HEK293 (cell line): ENCODE results near the gene RHBDF2.

Experiments
- BCL11A ChIP-seq: fragments of 450-650 bp; formaldehyde crosslinking; IDR thresholded peaks from 2 replicates; pipeline ENCODE4 v1.5.1; 2016; ENCODE audit warnings: low read depth, missing biosample characterization, missing genetic modification characterization
- SETDB1 ChIP-seq: IDR thresholded peaks from one replicate; pipeline ENCODE4 v1.6.1; 2017; ENCODE audit warnings: mild to moderate bottlenecking, low read length, moderate library complexity, mixed read lengths; ENCODE audit not compliant: insufficient read length
- ZBTB7A ChIP-seq: fragments of 450-650 bp; formaldehyde crosslinking; IDR thresholded peaks from 2 replicates; pipeline ENCODE4 v1.5.1; 2016; ENCODE audit warnings: low read depth, missing biosample characterization, missing genetic modification characterization
- ZNF112 ChIP-seq: fragments of 450-650 bp; formaldehyde crosslinking; IDR thresholded peaks from 2 replicates; pipeline ENCODE4 v1.5.0; 2017; ENCODE audit warnings: missing biosample characterization, missing genetic modification characterization
- ZNF341 ChIP-seq: fragments of 450-650 bp; formaldehyde crosslinking; IDR thresholded peaks from 2 replicates; pipeline ENCODE4; 2016; ENCODE audit warnings: low read depth, missing biosample characterization, missing genetic modification characterization
- ZNF48 ChIP-seq: fragments of 450-650 bp; formaldehyde crosslinking; IDR thresholded peaks from 2 replicates; pipeline ENCODE4 v1.5.1; 2016; ENCODE audit warnings: missing biosample characterization, missing genetic modification characterization
- ZNF747 ChIP-seq: fragments of 450-650 bp; formaldehyde crosslinking; IDR thresholded peaks from 2 replicates; pipeline ENCODE4 v1.5.1; 2016; ENCODE audit warnings: missing biosample characterization, missing genetic modification characterization
- ZNF776 ChIP-seq: fragments of 450-650 bp; formaldehyde crosslinking; IDR thresholded peaks from 2 replicates; pipeline ENCODE4 v1.5.0; 2017; ENCODE audit warnings: missing biosample characterization, missing genetic modification characterization, borderline replicate concordance
- TF ChIP-seq, protein P1 (sequence below): fragments of 450-650 bp; formaldehyde crosslinking; IDR thresholded peaks from 2 replicates; pipeline ENCODE4 v1.5.1; 2016; ENCODE audit warnings: missing biosample characterization, missing genetic modification characterization
- TF ChIP-seq, protein P2 (sequence below): fragments of 450-650 bp; formaldehyde crosslinking; IDR thresholded peaks from 2 replicates; pipeline ENCODE4 v1.5.1; 2016; ENCODE audit warnings: missing biosample characterization, missing genetic modification characterization

GRCh38 chr17:76474238-76474637, 27.0 kb downstream of the RHBDF2 start:
- no peak for TF ChIP-seq SETDB1
- TF ChIP-seq, protein P1, sequence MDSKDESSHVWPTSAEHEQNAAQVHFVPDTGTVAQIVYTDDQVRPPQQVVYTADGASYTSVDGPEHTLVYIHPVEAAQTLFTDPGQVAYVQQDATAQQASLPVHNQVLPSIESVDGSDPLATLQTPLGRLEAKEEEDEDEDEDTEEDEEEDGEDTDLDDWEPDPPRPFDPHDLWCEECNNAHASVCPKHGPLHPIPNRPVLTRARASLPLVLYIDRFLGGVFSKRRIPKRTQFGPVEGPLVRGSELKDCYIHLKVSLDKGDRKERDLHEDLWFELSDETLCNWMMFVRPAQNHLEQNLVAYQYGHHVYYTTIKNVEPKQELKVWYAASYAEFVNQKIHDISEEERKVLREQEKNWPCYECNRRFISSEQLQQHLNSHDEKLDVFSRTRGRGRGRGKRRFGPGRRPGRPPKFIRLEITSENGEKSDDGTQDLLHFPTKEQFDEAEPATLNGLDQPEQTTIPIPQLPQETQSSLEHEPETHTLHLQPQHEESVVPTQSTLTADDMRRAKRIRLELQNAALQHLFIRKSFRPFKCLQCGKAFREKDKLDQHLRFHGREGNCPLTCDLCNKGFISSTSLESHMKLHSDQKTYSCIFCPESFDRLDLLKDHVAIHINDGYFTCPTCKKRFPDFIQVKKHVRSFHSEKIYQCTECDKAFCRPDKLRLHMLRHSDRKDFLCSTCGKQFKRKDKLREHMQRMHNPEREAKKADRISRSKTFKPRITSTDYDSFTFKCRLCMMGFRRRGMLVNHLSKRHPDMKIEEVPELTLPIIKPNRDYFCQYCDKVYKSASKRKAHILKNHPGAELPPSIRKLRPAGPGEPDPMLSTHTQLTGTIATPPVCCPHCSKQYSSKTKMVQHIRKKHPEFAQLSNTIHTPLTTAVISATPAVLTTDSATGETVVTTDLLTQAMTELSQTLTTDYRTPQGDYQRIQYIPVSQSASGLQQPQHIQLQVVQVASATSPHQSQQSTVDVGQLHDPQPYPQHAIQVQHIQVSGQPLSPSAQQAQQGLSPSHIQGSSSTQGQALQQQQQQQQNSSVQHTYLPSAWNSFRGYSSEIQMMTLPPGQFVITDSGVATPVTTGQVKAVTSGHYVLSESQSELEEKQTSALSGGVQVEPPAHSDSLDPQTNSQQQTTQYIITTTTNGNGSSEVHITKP (tag by site-specific recombination) = no peak
- TF ChIP-seq ZBTB7A (tag by site-specific recombination) = no peak
- no peak for TF ChIP-seq BCL11A (tag by site-specific recombination)
- TF ChIP-seq, protein P2, sequence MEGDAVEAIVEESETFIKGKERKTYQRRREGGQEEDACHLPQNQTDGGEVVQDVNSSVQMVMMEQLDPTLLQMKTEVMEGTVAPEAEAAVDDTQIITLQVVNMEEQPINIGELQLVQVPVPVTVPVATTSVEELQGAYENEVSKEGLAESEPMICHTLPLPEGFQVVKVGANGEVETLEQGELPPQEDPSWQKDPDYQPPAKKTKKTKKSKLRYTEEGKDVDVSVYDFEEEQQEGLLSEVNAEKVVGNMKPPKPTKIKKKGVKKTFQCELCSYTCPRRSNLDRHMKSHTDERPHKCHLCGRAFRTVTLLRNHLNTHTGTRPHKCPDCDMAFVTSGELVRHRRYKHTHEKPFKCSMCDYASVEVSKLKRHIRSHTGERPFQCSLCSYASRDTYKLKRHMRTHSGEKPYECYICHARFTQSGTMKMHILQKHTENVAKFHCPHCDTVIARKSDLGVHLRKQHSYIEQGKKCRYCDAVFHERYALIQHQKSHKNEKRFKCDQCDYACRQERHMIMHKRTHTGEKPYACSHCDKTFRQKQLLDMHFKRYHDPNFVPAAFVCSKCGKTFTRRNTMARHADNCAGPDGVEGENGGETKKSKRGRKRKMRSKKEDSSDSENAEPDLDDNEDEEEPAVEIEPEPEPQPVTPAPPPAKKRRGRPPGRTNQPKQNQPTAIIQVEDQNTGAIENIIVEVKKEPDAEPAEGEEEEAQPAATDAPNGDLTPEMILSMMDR (tag by site-specific recombination) = no peak
- TF ChIP-seq ZNF341 (tag by site-specific recombination) = no peak
- TF ChIP-seq ZNF747 (tag by site-specific recombination) = no peak
- no peak for TF ChIP-seq ZNF112 (tag by site-specific recombination)
- no peak for TF ChIP-seq ZNF48 (tag by site-specific recombination)
- TF ChIP-seq ZNF776 (tag by site-specific recombination) = no peak
